Upper lobe of right lung (tissue), 1 donor: ENCODE measurements around the gene FASN. TPM values are rescaled to one million over a fixed set of nuclear protein-coding genes. Genes with fewer than 3 reads are reported as not detected.

ENCODE experiments used
- ATAC-seq: fragments of 200-7000 bp; cut with Tn5 transposase; one replicate; pipeline ENCODE4 v1.9.1; 2020; ENCODE audit warnings: mild to moderate bottlenecking, moderate library complexity
- DNase-seq: peaks from one replicate; pipeline ENCODE4 v3.0.0-alpha.2; 2020
- H3K27ac ChIP-seq: fragments of 200-600 bp; one replicate; pipeline ENCODE4 v1.8.0; 2022
- H3K27me3 ChIP-seq: fragments of 200-600 bp; one replicate; pipeline ENCODE4 v1.8.0; 2022; ENCODE audit warnings: mild to moderate bottlenecking
- H3K36me3 ChIP-seq: fragments of 200-600 bp; one replicate; pipeline ENCODE4 v1.8.0; 2022
- H3K4me1 ChIP-seq: fragments of 200-600 bp; one replicate; pipeline ENCODE4 v1.8.0; 2022
- H3K4me3 ChIP-seq: fragments of 200-600 bp; one replicate; pipeline ENCODE4 v1.8.0; 2022; ENCODE audit warnings: mild to moderate bottlenecking
- H3K9me3 ChIP-seq: fragments of 200-600 bp; one replicate; pipeline ENCODE4 v1.8.0; 2022
- CTCF ChIP-seq: fragments of 200-600 bp; IDR thresholded peaks from one replicate; pipeline ENCODE4 v1.8.0; 2022; ENCODE audit warnings: antibody characterized with exemption
- intact Hi-C: fragments of 100-400 bp; cut with DNase I; formaldehyde crosslinking; loops from one replicate; pipeline ENCODE4 v1.11.0; 2022
- total RNA-seq: library from RNA; stranded (reverse); fragmentation: NEBNext Ultra II Directional; extraction: Animal tissue kit (Norgen Biotek cat#: 25700); gene quantifications from one replicate; pipeline ENCODE4 v1.2.1, GENCODE V29; 2021
- donor health status: DM: no; HTN: yes; CAD: no; lungs with severe emphysema.

FASN gene
- total RNA-seq, 1 donor from 2014 or later: 432 TPM

- Histone ChIP-seq H3K4me1 (peaks cover 55% of the 10 kb centered on the region), H3K27me3 (no peaks in the 10 kb centered on the region), H3K4me3 (no peak overlapping the region), H3K27ac (peak overlapping the region; percentile 90), H3K36me3 (no peaks in the 10 kb centered on the region), H3K9me3 (no peaks in the 10 kb centered on the region)
- peak; percentile 89 for DNase-seq
- ATAC-seq: peak; percentile 56
- intact Hi-C loops: no loop called here
- TF ChIP-seq CTCF: no peak
Observed at GRCh38 chr17:82103553-82104451, 5.8 kb upstream of the FASN start.

- no peak for DNase-seq
- Histone ChIP-seq H3K27ac (no peak overlapping the region), H3K27me3 (no peaks in the 10 kb centered on the region), H3K4me3 (no peak overlapping the region), H3K36me3 (no peaks in the 10 kb centered on the region), H3K9me3 (no peaks in the 10 kb centered on the region), H3K4me1 (peaks cover 41% of the 10 kb centered on the region)
- no peak for TF ChIP-seq CTCF
- no peak for ATAC-seq
- intact Hi-C loops: no loop called here
Observed at GRCh38 chr17:82101767-82102679, 4.0 kb upstream of the FASN start.

GRCh38 chr17:82101301-82101715 is 3.3 kb upstream of the FASN start:
- intact Hi-C loops: no loop called here
- Histone ChIP-seq H3K4me3 (no peak overlapping the region), H3K4me1 (peaks cover 41% of the 10 kb centered on the region), H3K27me3 (no peaks in the 10 kb centered on the region), H3K36me3 (no peaks in the 10 kb centered on the region), H3K27ac (no peak overlapping the region), H3K9me3 (no peaks in the 10 kb centered on the region)
- DNase-seq: no peak
- no peak for TF ChIP-seq CTCF
- ATAC-seq: no peak

GRCh38 chr17:82100502-82101298 is 2.7 kb upstream of the FASN start:
- Histone ChIP-seq H3K36me3 (peaks cover 5% of the 10 kb centered on the region), H3K27ac (no peak overlapping the region), H3K9me3 (no peaks in the 10 kb centered on the region), H3K4me3 (no peak overlapping the region), H3K4me1 (peaks cover 36% of the 10 kb centered on the region), H3K27me3 (no peaks in the 10 kb centered on the region)
- ATAC-seq (no peak), DNase-seq (no peak)
- no peak for TF ChIP-seq CTCF
- intact Hi-C loops: no loop called here
